ENCODE data around the gene SPSB2. TPM values are rescaled to one million over a fixed set of nuclear protein-coding genes. Genes with fewer than 3 reads are reported as not detected.

Gene SPSB2
- total and polyA plus RNA-seq, 9 of the 15 experiments (the other 6 are each of a cell fraction or from before 2014, with no cell fraction given): 0.10 to 10.6 (median 1.9) TPM

- Histone ChIP-seq H3K4me3 (no peak overlapping the region), H3K9ac (ENCODE audit: insufficient read depth in 1 of 2, low read depth in 2 of 2, low read length in 2 of 2) (peak overlapping the region; percentile 34 to 87; a peak in 2 of 4 replicates), H3K27me3 (ENCODE audit: control insufficient read depth in 2 of 2, insufficient read depth in 2 of 2, low read length in 2 of 2) (no peaks in the 10 kb centered on the region), H3K9me3 (replicated peaks; ENCODE audit: control insufficient read depth, insufficient read depth, low read depth, low read length) (no peaks in the 10 kb centered on the region), H4K20me1 (replicated peaks; ENCODE audit: control insufficient read depth, insufficient read depth, low read length) (no peaks in the 10 kb centered on the region), H3K4me1 (replicated peaks in 1 of 2; ENCODE audit: control insufficient read depth in 2 of 2, insufficient read depth in 2 of 2, low read length in 2 of 2) (peaks cover 12 to 40% of the 10 kb centered on the region in 2 experiments; a peak in 4 of 5 replicates), H3K79me2 (ENCODE audit: control insufficient read depth, insufficient read depth, low read length) (peaks cover 19% of the 10 kb centered on the region), H3K36me3 (ENCODE audit: control insufficient read depth, insufficient read depth, low read length) (peaks cover 19% of the 10 kb centered on the region; the same call in 2 of the 3 replicates), H3K27ac (ENCODE audit: extremely low read depth, low read depth, low read length) (no peak overlapping the region), H2AFZ (ENCODE audit: low read depth, low read length) (no peak overlapping the region), H3K4me2 (ENCODE audit: insufficient read depth, low read length) (peak overlapping the region; percentile 46; the same call in 1 of the 2 replicates), H3K9me1 (ENCODE audit: control insufficient read depth, insufficient read depth, low read length) (peaks cover 6% of the 10 kb centered on the region)
- DNase-seq (ENCODE audit: extremely low read depth in 1 of 4, low spot score in 3 of 4) (no peak), ATAC-seq (no peak), FAIRE-seq (no peak)
- TSS peak; percentile 37 for BruUV-seq (replicated peaks)
- POLR2A ChIA-PET: interaction anchor here (0.5 to 0.6 kb wide), 3 partner anchors 26 to 30 kb away, joined by 3 read pairs; no protein-coding TSS in a partner anchor
- intact Hi-C loops (cut with micrococcal nuclease) (no loop called here), in situ Hi-C loops (cut with MboI) (no loop called here)
- TF ChIP-seq HNRNPL (IDR thresholded peaks at IDR 0.05; ENCODE audit: low read depth, low read length) (no peak), USF2 (CRISPR knock-in tag; IDR thresholded peaks at IDR 0.05) (no peak), ZNF121 (CRISPR knock-in tag; conservative IDR thresholded peaks at IDR 0.05) (no peak), NFIX (CRISPR knock-in tag; IDR thresholded peaks at IDR 0.05; ENCODE audit: low read depth) (no peak), NFIC (IDR thresholded peaks at IDR 0.05) (peak; percentile 29; the same call in 1 of the 2 replicates), GTF2B (IDR thresholded peaks at IDR 0.05; ENCODE audit: extremely low read depth, insufficient read length) (no peak)
- CTCF ChIA-PET (ENCODE audit: low intra/inter-chr PET ratio): no interaction called here
- no CpG with 5 or more reads among the region's 11 CpGs for WGBS (ENCODE audit: insufficient coverage, low coverage, missing lambda C conversion rate)
Measured at GRCh38 chr12:6916426-6917200, 43.5 kb upstream of the SPSB2 start.

Data from K562 (cell line).